Liver (tissue), 9 donors: ENCODE data around the gene PIGW. TPM values are rescaled to one million over a fixed set of nuclear protein-coding genes. Genes with fewer than 3 reads are reported as not detected.

ENCODE experiments used
- DNase-seq: peaks from one replicate; pipeline ENCODE4 v3.0.0-alpha.2; 2017; ENCODE audit warnings: low spot score
- H3K27ac ChIP-seq, 2 donors: one replicate each; pipeline ENCODE4 v1.7.0; 2013; ENCODE audit warnings: inconsistent platforms in 2 of 2, low read length in 2 of 2, control low read depth in 1 of 2, low read depth in 1 of 2, mild to moderate bottlenecking in 1 of 2
- H3K27me3 ChIP-seq, 4 donors: one replicate each; pipeline versions ENCODE4 v1.6.1 to v1.7.0; 2013; ENCODE audit warnings: low read length in 3 of 4, inconsistent platforms in 1 of 4, mild to moderate bottlenecking in 1 of 4, moderate library complexity in 1 of 4; ENCODE audit not compliant: control insufficient read depth in 4 of 4, insufficient read depth in 4 of 4
- H3K36me3 ChIP-seq, 4 donors: one replicate each; pipeline versions ENCODE4 v1.6.1 to v1.7.0; 2013; ENCODE audit warnings: low read length in 3 of 4, mild to moderate bottlenecking in 3 of 4, low read depth in 1 of 4, moderate library complexity in 1 of 4; ENCODE audit not compliant: control insufficient read depth in 4 of 4, insufficient read depth in 3 of 4
- H3K4me1 ChIP-seq, 4 donors: one replicate each; pipeline versions ENCODE4 v1.6.1 to v1.7.0; 2013; ENCODE audit warnings: low read length in 3 of 4, mild to moderate bottlenecking in 3 of 4, moderate library complexity in 1 of 4; ENCODE audit not compliant: control insufficient read depth in 4 of 4, insufficient read depth in 4 of 4
- H3K4me3 ChIP-seq, 3 donors: one replicate each; pipeline versions ENCODE4 v1.6.1 to v1.7.0; 2013; ENCODE audit warnings: low read length in 3 of 3, control low read depth in 1 of 3, low read depth in 1 of 3, mild to moderate bottlenecking in 1 of 3
- H3K9ac ChIP-seq, 2 donors: one replicate each; pipeline ENCODE4 v1.7.0; 2013; ENCODE audit warnings: low read length in 2 of 2, mild to moderate bottlenecking in 2 of 2, moderate library complexity in 2 of 2, control low read depth in 1 of 2, low read depth in 1 of 2
- H3K9me3 ChIP-seq, 4 donors: one replicate each; pipeline versions ENCODE4 v1.6.1 to v1.7.0; 2013; ENCODE audit warnings: low read length in 3 of 4; ENCODE audit not compliant: control insufficient read depth in 4 of 4
- ATF3 ChIP-seq: IDR thresholded peaks from 2 replicates; pipeline ENCODE4 v1.6.1; 2016; ENCODE audit warnings: antibody characterized with exemption
- CTCF ChIP-seq: fragments of 150-350 bp; IDR thresholded peaks from 2 replicates; pipeline ENCODE4 v1.5.1; 2017; ENCODE audit warnings: improper control_type of control experiment, low read depth, low read length; ENCODE audit not compliant: missing input control
- FOXA2 ChIP-seq: IDR thresholded peaks from 2 replicates; pipeline ENCODE4 v1.6.1; 2016; ENCODE audit warnings: antibody characterized with exemption
- GABPA ChIP-seq, 2 donors: IDR thresholded peaks in 1 of 2; conservative IDR thresholded peaks in 1 of 2; 2 replicates each; pipeline ENCODE4 v1.6.1; 2016; ENCODE audit warnings: antibody characterized with exemption in 2 of 2, mild to moderate bottlenecking in 1 of 2, moderate library complexity in 1 of 2
- HNF4A ChIP-seq, 2 donors: conservative IDR thresholded peaks; 2 replicates each; pipeline ENCODE4 v1.6.1; 2016; ENCODE audit warnings: antibody characterized with exemption in 2 of 2, mild to moderate bottlenecking in 2 of 2
- JUND ChIP-seq, 2 donors: IDR thresholded peaks; 2 replicates each; pipeline ENCODE4 v1.6.1; 2016; ENCODE audit warnings: antibody characterized with exemption in 2 of 2
- NR2F2 ChIP-seq: IDR thresholded peaks from 2 replicates; pipeline ENCODE4 v1.6.1; 2016; ENCODE audit warnings: antibody characterized with exemption
- RAD21 ChIP-seq, 2 donors: IDR thresholded peaks; 2 replicates each; pipeline ENCODE4 v1.6.1; 2016; ENCODE audit warnings: antibody characterized with exemption in 2 of 2, mild to moderate bottlenecking in 2 of 2
- RXRA ChIP-seq, 2 donors: IDR thresholded peaks; 2 replicates each; pipeline ENCODE4 v1.6.1; 2017 to 2018; ENCODE audit warnings: antibody characterized with exemption in 2 of 2, mild to moderate bottlenecking in 1 of 2
- SP1 ChIP-seq: IDR thresholded peaks from 2 replicates; pipeline ENCODE4 v1.6.1; 2018; ENCODE audit warnings: antibody characterized with exemption, mild to moderate bottlenecking
- TAF1 ChIP-seq: conservative IDR thresholded peaks from 2 replicates; pipeline ENCODE4 v1.6.1; 2016; ENCODE audit warnings: antibody characterized with exemption, mild to moderate bottlenecking
- WGBS: extraction: QIAGEN DNeasy Blood & Tissue Kit; methylation state at CpG from one replicate; pipeline ENCODE4 v1.1.7; 2013; 5-methylcytosine and 5-hydroxymethylcytosine counted together
- polyA plus RNA-seq, 2 donors: library from polyadenylated mRNA; stranded (reverse) in 1 of 2; unstranded in 1 of 2; fragments of 200-250 nt in 1 of 2; fragments of >200 nt in 1 of 2; fragmentation: Nextera tagmentation in 1 of 2; extraction: Ambion mirVana in 1 of 2; gene quantifications; one replicate each; pipeline versions ENCODE4 v1.2.1 to v1.2.3, GENCODE V29; 2013 to 2015
- total RNA-seq, 2 donors: library from RNA; depleted of rRNA; stranded (reverse); fragments of >200 nt; gene quantifications; one replicate each; pipeline ENCODE4 v1.2.3, GENCODE V29; 2014
- donor health status: healthy.
- donor health status: healthy.
- donor health status: healthy.
- donor health status: healthy.
- donor health status: healthy.

PIGW gene
- total and polyA plus RNA-seq, 4 donors, result 3.2 to 9.6 (median 6.1) TPM

GRCh38 chr17:36525888-36526287 is 8.9 kb upstream of the PIGW start:
- TF ChIP-seq GABPA (IDR thresholded peaks at IDR 0.05 in 1 of 2, conservative IDR thresholded peaks at IDR 0.05 in 1 of 2) (no peak), FOXA2 (no peak), RAD21 (IDR thresholded peaks at IDR 0.05) (no peak), HNF4A (conservative IDR thresholded peaks at IDR 0.05) (no peak), SP1 (no peak), RXRA (IDR thresholded peaks at IDR 0.05) (no peak)
- Histone ChIP-seq H3K4me1 (no peaks in the 10 kb centered on the region), H3K9ac (no peak overlapping the region), H3K27ac (no peak overlapping the region), H3K27me3 (no peaks in the 10 kb centered on the region), H3K4me3 (no peak overlapping the region), H3K36me3 (peaks cover 19 to 53% (median 34%) of the 10 kb centered on the region in 4 donors), H3K9me3 (no peaks in the 10 kb centered on the region)
- 98% methylated on average over 6 of the region's 6 CpGs for WGBS
- DNase-seq, result no peak

DNA sequence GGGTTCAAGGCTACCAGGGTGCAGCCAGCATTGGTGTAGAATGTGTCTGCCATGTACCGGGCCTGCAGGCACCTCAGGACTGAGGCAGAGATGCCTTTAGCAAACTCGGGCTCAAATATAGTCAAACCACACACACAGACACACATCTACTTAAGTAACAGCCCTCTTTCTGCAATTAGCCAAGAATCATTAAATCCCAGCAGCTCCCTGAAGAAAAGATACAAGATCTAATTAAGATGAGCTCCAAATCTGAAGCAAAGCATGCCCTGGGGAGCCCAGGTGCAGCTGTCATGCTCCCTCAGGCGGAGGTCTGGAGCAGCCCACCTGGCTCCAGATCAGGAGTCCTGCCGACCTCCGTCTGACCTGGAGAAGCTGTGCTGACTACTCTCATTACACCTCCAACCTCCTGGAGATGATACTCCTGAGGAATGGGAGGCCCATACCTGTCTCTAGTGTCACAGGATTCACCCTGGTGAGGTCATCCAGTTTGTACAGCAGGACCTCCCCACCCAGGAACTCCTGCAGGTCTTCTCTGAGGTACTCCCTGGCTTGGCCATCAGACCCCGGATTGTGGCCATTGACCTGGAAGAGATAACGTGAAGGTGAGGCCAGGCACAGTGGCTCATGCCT is 7.1 kb upstream of the PIGW start:
- WGBS, result 96% methylated on average over 7 of the region's 7 CpGs
- peaks cover 19 to 63% (median 40%) of the 10 kb centered on the region in 4 donors for H3K36me3 ChIP-seq
- H3K4me3 ChIP-seq, result no peak overlapping the region
- no peaks in the 10 kb centered on the region for H3K4me1 ChIP-seq
- no peak overlapping the region for H3K27ac ChIP-seq
- TF ChIP-seq ATF3 (no peak), GABPA (IDR thresholded peaks at IDR 0.05 in 1 of 2, conservative IDR thresholded peaks at IDR 0.05 in 1 of 2) (no peak)
- no peak overlapping the region for H3K9ac ChIP-seq
- no peaks in the 10 kb centered on the region for H3K27me3 ChIP-seq
- no peaks in the 10 kb centered on the region for H3K9me3 ChIP-seq
- no peak for DNase-seq

DNA sequence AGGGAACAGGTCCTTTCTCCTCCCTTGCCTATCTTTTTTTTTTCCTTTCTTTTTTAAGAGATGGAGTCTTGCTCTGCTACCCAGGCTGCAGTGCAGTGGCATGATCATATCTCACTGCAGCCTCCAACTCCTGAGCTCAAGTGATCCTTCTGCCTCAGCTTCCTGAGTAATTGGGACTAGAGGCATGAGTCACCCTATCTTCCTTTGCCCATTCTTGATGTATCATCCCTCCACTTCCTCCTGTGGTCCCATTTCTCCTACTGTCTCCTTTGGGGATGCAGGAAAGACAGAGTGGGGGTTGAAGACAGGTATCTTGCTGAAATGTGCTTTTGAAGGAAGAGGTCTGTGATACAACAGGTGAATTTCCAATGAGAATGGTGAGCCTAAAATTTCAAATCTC is 5.7 kb upstream of the PIGW start:
- Histone ChIP-seq H3K9me3 (no peaks in the 10 kb centered on the region), H3K9ac (no peak overlapping the region), H3K36me3 (peaks cover 15 to 64% (median 39%) of the 10 kb centered on the region in 4 donors), H3K27me3 (no peaks in the 10 kb centered on the region), H3K27ac (no peak overlapping the region), H3K4me3 (no peak overlapping the region), H3K4me1 (peaks cover 0 to 4% (median 2%) of the 10 kb centered on the region in 4 donors)
- TF ChIP-seq RAD21 (IDR thresholded peaks at IDR 0.05) (no peak), CTCF (no peak), RXRA (IDR thresholded peaks at IDR 0.05) (no peak), JUND (IDR thresholded peaks at IDR 0.05) (no peak), TAF1 (no peak), NR2F2 (no peak), FOXA2 (no peak)
- no peak for DNase-seq
